GM23248 (cell line): ENCODE measurements around the gene DKKL1.

ENCODE experiments used
- EZH2 ChIP-seq: fragments of 200-600 bp; sonication (generic); IDR thresholded peaks from 2 replicates; pipeline ENCODE4 v1.6.1; 2018; ENCODE audit warnings: antibody characterized with exemption, mild to moderate bottlenecking; ENCODE audit not compliant: insufficient read depth, poor library complexity, severe bottlenecking
- EZH2phosphoT487 ChIP-seq: fragments of 200-600 bp; sonication (generic); IDR thresholded peaks from 2 replicates; pipeline ENCODE4 v1.6.1; 2018; ENCODE audit warnings: antibody characterized with exemption, moderate library complexity, mild to moderate bottlenecking, low read depth; ENCODE audit not compliant: insufficient read depth

GRCh38 chr19:49418511-49418910 is 54.8 kb downstream of the DKKL1 start:
- TF ChIP-seq EZH2 (no peak), EZH2phosphoT487 (no peak)
